Measurements from ENCODE around the gene PTPRB.
"Not testable (repeated sequence)": the region's sequence is repeated elsewhere in the genome, so short reads cannot be mapped to it uniquely, and the experiment has no call there.

The PTPRB gene

GRCh38 chr12:70540996-70541395, 96.2 kb downstream of the PTPRB start:
- no peak for DNase-seq (ENCODE audit: low spot score)

GRCh38 chr12:70536650-70537049, 100.6 kb downstream of the PTPRB start:
- DNase-seq (ENCODE audit: low spot score), result no peak

- DNase-seq (ENCODE audit: low spot score), result no peak
These were observed 101.3 kb downstream of the PTPRB start for GRCh38 chr12:70535896-70536374.

- DNase-seq (ENCODE audit: low spot score), result no peak
These were observed 102.8 kb downstream of the PTPRB start for GRCh38 chr12:70534466-70534865.

- no peak for DNase-seq (ENCODE audit: low spot score)
These were observed 107.6 kb downstream of the PTPRB start for GRCh38 chr12:70529647-70530046.

GRCh38 chr12:70520847-70521246, 116.4 kb downstream of the PTPRB start:
- no peak for DNase-seq (ENCODE audit: low spot score)

- DNase-seq (ENCODE audit: low spot score), result no peak
These were observed 123.8 kb downstream of the PTPRB start for GRCh38 chr12:70513426-70513825.

GRCh38 chr12:70508178-70508577, 129.1 kb downstream of the PTPRB start:
- no peak for DNase-seq (ENCODE audit: low spot score)

- no peak for DNase-seq (ENCODE audit: low spot score)
These were observed 129.8 kb downstream of the PTPRB start for GRCh38 chr12:70507442-70507841.

- no peak for DNase-seq (ENCODE audit: low spot score)
These were observed 139.7 kb downstream of the PTPRB start for GRCh38 chr12:70497508-70497907.

GRCh38 chr12:70492904-70493303, 144.3 kb downstream of the PTPRB start:
- not testable (repeated sequence) for DNase-seq (ENCODE audit: low spot score)

GRCh38 chr12:70490928-70491327, 146.3 kb downstream of the PTPRB start:
- not testable (repeated sequence) for DNase-seq (ENCODE audit: low spot score)

GRCh38 chr12:70487440-70487839, 149.8 kb downstream of the PTPRB start:
- no peak for DNase-seq (ENCODE audit: low spot score)

GRCh38 chr12:70486588-70486987, 150.6 kb downstream of the PTPRB start:
- no peak for DNase-seq (ENCODE audit: low spot score)

- no peak for DNase-seq (ENCODE audit: low spot score)
These were observed 151.5 kb downstream of the PTPRB start for GRCh38 chr12:70485704-70486103.

- no peak for DNase-seq (ENCODE audit: low spot score)
These were observed 152.8 kb downstream of the PTPRB start for GRCh38 chr12:70484464-70484863.

- DNase-seq (ENCODE audit: low spot score), result no peak
These were observed 154.5 kb downstream of the PTPRB start for GRCh38 chr12:70482764-70483163.

- DNase-seq (ENCODE audit: low spot score), result no peak
These were observed 167.9 kb downstream of the PTPRB start for GRCh38 chr12:70469221-70469820.

- DNase-seq (ENCODE audit: low spot score), result no peak
These were observed 168.5 kb downstream of the PTPRB start for GRCh38 chr12:70468741-70469140.

GRCh38 chr12:70467918-70468733, 169.1 kb downstream of the PTPRB start:
- DNase-seq (ENCODE audit: low spot score), result no peak

- DNase-seq (ENCODE audit: low spot score), result no peak
These were observed 169.8 kb downstream of the PTPRB start for GRCh38 chr12:70467476-70467875.

- no peak for DNase-seq (ENCODE audit: low spot score)
These were observed 170.5 kb downstream of the PTPRB start for GRCh38 chr12:70466753-70467152.
